PFSK-1 (cell line): ENCODE data around the gene FSCN2.

Source experiments
- FOXP2 ChIP-seq: optimal IDR thresholded peaks from 2 replicates; pipeline ENCODE3; 2011; ENCODE audit warnings: borderline replicate concordance, control low read depth, inconsistent platforms; ENCODE audit not compliant: insufficient read depth; ENCODE audit errors: extremely low read length, extremely low read depth
- POLR2AphosphoS5 ChIP-seq: IDR thresholded peaks from 2 replicates; pipeline ENCODE4 v1.6.1; 2012; ENCODE audit warnings: low read depth, mild to moderate bottlenecking, control low read depth, low read length, moderate library complexity
- SIN3A ChIP-seq: IDR thresholded peaks from 2 replicates; pipeline ENCODE4 v1.6.1; 2012; ENCODE audit warnings: mild to moderate bottlenecking, low read length, moderate library complexity, borderline replicate concordance; ENCODE audit not compliant: insufficient read depth
- TAF1 ChIP-seq: IDR thresholded peaks from 2 replicates; pipeline ENCODE4 v1.6.1; 2012; ENCODE audit warnings: low read length, control low read depth, borderline replicate concordance; ENCODE audit not compliant: insufficient read depth
- TF ChIP-seq, protein P1 (sequence below), 2 experiments: IDR thresholded peaks; 2 replicates each; pipeline versions ENCODE4 v1.6.1 to v1.8.0; 2011 to 2012; ENCODE audit warnings: low read depth in 2 of 2, low read length in 2 of 2, control low read depth in 1 of 2, inconsistent platforms in 1 of 2, mild to moderate bottlenecking in 1 of 2, moderate library complexity in 1 of 2; ENCODE audit not compliant: insufficient read depth in 1 of 2

Gene FSCN2

DNA sequence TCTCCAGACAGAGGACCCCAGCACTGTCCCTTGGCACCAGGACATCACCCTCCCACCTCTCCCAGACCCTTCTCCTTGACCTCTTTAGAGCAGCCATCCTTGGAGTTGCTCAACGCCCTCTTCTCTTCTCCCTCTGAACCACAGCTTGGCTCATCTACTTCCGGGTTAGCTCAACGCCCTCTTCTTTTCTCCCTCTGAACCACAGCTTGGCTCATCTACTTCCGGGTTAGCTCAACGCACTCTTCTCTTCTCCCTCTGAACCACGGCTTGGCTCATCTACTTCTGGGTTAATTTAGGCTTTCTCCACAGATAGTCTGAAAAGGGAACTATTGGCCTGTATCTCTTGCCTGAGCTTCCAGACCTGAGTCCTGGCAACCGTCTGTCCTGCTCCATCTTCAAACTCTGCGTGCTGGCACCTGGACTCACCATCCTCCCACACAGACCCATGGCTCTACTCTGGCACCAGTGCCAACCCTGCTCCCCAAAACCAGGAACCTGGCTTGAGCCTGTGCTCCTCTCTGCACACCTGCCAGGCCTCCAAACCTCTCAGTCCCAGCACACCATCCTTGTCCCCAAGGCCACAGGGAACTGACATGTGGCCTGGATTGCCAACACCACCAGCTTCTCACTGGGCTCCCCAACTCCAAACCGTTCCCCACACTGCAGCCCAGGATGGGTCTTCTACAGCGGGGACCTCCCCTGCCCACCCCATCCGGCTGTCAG, 49.3 kb downstream of the FSCN2 start:
- TF ChIP-seq, protein P1, sequence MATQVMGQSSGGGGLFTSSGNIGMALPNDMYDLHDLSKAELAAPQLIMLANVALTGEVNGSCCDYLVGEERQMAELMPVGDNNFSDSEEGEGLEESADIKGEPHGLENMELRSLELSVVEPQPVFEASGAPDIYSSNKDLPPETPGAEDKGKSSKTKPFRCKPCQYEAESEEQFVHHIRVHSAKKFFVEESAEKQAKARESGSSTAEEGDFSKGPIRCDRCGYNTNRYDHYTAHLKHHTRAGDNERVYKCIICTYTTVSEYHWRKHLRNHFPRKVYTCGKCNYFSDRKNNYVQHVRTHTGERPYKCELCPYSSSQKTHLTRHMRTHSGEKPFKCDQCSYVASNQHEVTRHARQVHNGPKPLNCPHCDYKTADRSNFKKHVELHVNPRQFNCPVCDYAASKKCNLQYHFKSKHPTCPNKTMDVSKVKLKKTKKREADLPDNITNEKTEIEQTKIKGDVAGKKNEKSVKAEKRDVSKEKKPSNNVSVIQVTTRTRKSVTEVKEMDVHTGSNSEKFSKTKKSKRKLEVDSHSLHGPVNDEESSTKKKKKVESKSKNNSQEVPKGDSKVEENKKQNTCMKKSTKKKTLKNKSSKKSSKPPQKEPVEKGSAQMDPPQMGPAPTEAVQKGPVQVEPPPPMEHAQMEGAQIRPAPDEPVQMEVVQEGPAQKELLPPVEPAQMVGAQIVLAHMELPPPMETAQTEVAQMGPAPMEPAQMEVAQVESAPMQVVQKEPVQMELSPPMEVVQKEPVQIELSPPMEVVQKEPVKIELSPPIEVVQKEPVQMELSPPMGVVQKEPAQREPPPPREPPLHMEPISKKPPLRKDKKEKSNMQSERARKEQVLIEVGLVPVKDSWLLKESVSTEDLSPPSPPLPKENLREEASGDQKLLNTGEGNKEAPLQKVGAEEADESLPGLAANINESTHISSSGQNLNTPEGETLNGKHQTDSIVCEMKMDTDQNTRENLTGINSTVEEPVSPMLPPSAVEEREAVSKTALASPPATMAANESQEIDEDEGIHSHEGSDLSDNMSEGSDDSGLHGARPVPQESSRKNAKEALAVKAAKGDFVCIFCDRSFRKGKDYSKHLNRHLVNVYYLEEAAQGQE (IDR thresholded peaks at IDR 0.05; ENCODE audit: insufficient read depth in 1 of 2, low read depth in 2 of 2, low read length in 2 of 2), result no peak
- TF ChIP-seq POLR2AphosphoS5 (no peak), TAF1 (no peak), SIN3A (no peak), FOXP2 (no peak)

DNA sequence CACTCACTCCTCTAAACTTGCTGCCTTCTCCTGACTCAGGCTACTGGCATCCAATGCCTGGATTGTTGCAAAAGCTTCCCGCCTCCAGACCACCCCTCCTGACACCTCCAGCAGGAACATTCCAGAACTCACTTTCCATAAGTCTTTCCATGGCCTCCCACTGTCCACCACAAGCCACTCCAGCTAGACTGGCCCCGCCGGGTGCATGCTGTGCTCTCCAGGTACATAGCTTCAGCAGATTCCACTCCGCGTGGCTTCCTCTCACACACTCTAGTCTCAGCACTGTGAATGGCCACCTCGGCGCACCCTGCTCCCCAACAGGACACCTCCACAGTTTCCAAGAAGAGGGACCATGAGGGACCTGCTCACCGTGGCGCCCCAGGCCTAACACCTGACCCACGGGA, 49.9 kb downstream of the FSCN2 start:
- TF ChIP-seq SIN3A (no peak), TAF1 (no peak), POLR2AphosphoS5 (no peak), FOXP2 (no peak)
- TF ChIP-seq, protein P1 (IDR thresholded peaks at IDR 0.05; ENCODE audit: insufficient read depth in 1 of 2, low read depth in 2 of 2, low read length in 2 of 2), result no peak

DNA sequence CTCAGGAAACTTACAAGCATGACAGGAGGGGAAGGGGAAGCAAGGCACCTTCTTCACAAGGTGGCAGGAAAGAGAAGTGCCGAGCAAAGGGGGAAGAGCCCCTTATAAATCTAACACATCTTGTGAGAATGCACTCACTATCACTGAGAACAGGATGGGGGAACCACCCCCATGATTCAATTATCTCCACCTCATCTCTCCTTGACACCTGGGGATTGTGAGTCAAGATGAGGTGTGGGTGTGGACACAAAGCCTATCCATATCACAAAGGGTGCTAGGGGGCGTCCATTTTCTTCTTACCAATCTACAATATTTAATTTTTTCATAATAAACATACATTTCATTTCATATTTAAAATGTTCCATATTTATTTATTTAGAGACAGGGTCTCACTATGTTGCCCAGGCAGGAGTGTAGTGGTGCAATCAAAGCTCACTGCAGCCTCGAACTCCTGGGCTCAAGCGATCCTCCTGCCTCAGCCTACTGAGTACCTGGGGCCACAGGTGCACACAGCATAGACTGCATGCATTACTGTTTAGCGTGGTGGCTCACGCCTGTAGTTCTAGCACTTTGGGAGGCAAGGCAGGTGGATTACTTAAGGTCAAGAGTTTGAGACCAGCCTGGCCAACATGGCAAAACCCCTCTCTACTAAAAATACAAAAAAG, 50.5 kb downstream of the FSCN2 start:
- TF ChIP-seq TAF1 (no peak), SIN3A (no peak), POLR2AphosphoS5 (no peak)
- TF ChIP-seq, protein P1 (IDR thresholded peaks at IDR 0.05; ENCODE audit: insufficient read depth in 1 of 2, low read depth in 2 of 2, low read length in 2 of 2), result no peak

DNA sequence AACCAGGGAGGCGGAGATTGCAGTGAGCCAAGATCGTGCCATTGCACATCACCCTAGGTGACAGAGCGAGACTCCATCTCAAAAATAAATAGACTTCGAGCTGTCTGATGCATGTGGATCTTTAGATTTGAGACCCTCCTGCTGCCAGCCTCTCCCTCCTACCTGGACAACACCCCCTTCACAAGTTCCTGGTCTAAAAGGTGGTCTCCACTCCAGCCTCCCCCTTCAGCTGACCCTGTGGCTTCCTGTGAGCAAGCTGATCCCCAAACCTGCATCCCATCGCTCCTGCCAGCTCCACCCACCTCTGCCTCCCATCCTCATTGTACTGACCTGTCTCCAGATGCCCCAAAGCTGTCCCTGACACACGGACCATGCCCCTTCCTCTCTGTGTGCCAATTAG, 51.1 kb downstream of the FSCN2 start:
- TF ChIP-seq, protein P1 (IDR thresholded peaks at IDR 0.05; ENCODE audit: insufficient read depth in 1 of 2, low read depth in 2 of 2, low read length in 2 of 2), result no peak
- TF ChIP-seq FOXP2 (no peak), SIN3A (no peak), POLR2AphosphoS5 (no peak), TAF1 (no peak)
